SU-DHL-6 (cell line): ENCODE data around the gene EML3.

Experiments
- H2AFZ ChIP-seq: fragments of 200-600 bp; sonication (generic); 2 replicates; pipeline ENCODE4 v1.6.1; 2014; ENCODE audit warnings: low read depth, mild to moderate bottlenecking, moderate library complexity, mixed read lengths, antibody characterized with exemption, low read length; ENCODE audit not compliant: severe bottlenecking
- H3F3A ChIP-seq: fragments of 200-600 bp; shearing (Covaris generic); 2 replicates; pipeline ENCODE4 v1.6.0; 2016; ENCODE audit warnings: antibody characterized with exemption, mild to moderate bottlenecking; ENCODE audit not compliant: insufficient read depth
- H3K27ac ChIP-seq: fragments of 200-600 bp; sonication (generic); 2 replicates; pipeline ENCODE4 v1.5.1; 2016; ENCODE audit warnings: low read depth, mild to moderate bottlenecking, low read length, moderate library complexity, mixed read lengths
- H3K27me3 ChIP-seq: fragments of 200-600 bp; sonication (generic), shearing (Covaris generic); 2 replicates; pipeline ENCODE4 v1.6.0; 2014; ENCODE audit warnings: mild to moderate bottlenecking, low read length
- H3K36me3 ChIP-seq: fragments of 200-600 bp; sonication (generic); 2 replicates; pipeline ENCODE4 v1.6.1; 2014; ENCODE audit warnings: mild to moderate bottlenecking, low read length, mixed read lengths
- H3K4me2 ChIP-seq: fragments of 300-600, 200-600 bp; shearing (Covaris generic), sonication (generic); 2 replicates; pipeline ENCODE4 v1.6.0; 2014; ENCODE audit warnings: low read length, low read depth, mild to moderate bottlenecking; ENCODE audit not compliant: poor library complexity, severe bottlenecking
- H3K4me3 ChIP-seq: fragments of 200-600 bp; sonication (generic); 2 replicates; pipeline ENCODE4 v1.5.1; 2014; ENCODE audit warnings: antibody characterized with exemption, low read length, mild to moderate bottlenecking, mixed read lengths; ENCODE audit not compliant: insufficient read depth, poor library complexity, severe bottlenecking
- H3K79me2 ChIP-seq: fragments of 200-600 bp; sonication (generic); 2 replicates; pipeline ENCODE4 v1.6.1; 2014; ENCODE audit warnings: mild to moderate bottlenecking, low read length, moderate library complexity; ENCODE audit not compliant: insufficient read depth
- H3K9ac ChIP-seq: fragments of 200-600 bp; sonication (generic); 2 replicates; pipeline ENCODE4 v1.7.0; 2014; ENCODE audit warnings: mild to moderate bottlenecking, low read length
- H3K9me2 ChIP-seq: fragments of 200-600 bp; sonication (generic); replicated peaks from 2 replicates; pipeline ENCODE4 v1.6.1; 2014; ENCODE audit warnings: low read length; ENCODE audit not compliant: insufficient read depth
- H3K9me3 ChIP-seq: fragments of 200-600 bp; sonication (generic); 2 replicates; pipeline ENCODE4 v1.6.1; 2014; ENCODE audit warnings: low read length, mixed read lengths; ENCODE audit not compliant: insufficient read depth
- H4K20me1 ChIP-seq: fragments of 200-600 bp; sonication (generic); 2 replicates; pipeline ENCODE4 v1.6.1; 2014; ENCODE audit warnings: low read depth, mild to moderate bottlenecking, antibody characterized with exemption, low read length, moderate library complexity, mixed read lengths
- EZH2phosphoT487 ChIP-seq: fragments of 200-600 bp; sonication (generic), shearing (Covaris generic); conservative IDR thresholded peaks from 2 replicates; pipeline ENCODE4 v1.6.1; 2018; ENCODE audit warnings: mild to moderate bottlenecking, antibody characterized with exemption, low read length, moderate library complexity, mixed read lengths
- TF ChIP-seq, protein P1 (sequence below): fragments of 200-600 bp; sonication (generic); IDR thresholded peaks from one replicate; pipeline ENCODE4 v1.5.1; 2017; ENCODE audit warnings: antibody characterized with exemption, mild to moderate bottlenecking, low read length, moderate library complexity; ENCODE audit not compliant: insufficient read depth, poor library complexity, severe bottlenecking

Gene EML3

DNA sequence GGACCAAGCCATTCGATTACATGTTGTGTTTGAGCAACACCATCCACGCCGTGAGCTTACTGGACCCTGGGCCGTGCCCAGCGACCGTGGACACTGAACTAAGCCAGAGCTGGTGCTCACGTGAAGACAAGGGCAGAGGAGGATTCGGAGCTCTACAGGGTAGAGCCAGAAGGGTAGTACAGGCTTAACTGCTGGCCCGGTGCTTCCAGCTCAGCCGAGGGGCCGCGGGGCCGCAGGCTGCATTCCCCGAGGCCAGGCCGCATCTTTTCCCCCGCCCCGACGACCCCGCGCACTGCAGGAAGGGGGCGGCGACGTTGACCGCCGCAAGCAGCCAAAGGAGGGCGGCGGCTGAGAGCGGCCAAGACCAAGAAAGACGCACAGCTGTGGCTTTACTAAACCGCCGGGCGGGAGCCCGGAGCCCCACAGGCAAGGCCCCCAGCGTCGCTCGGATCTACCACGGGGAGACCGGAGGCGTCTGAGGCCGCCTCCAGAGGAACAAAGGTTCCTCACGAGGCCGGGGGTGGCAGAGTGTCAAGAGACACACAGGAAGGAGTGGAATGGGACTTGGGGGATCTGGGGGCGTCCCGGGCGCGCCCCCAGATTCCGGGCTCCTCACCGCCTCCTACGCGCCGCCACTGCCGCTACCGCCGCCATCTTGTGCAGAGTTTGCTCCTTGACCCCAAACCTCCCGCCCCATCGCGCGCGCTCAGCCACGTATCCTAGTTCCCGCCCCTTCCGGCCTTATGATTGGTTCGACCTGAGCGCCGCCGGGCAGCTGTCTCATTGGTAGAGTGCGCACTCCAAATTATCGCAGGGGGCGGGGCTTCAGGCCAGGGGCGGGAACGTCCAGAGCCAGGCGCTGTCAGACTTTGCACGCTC, 33.6 kb upstream of the EML3 start, which contains the start of gene GANAB:
TSS of gene GANAB (minus strand) at position 668 of the 879 bp plus-strand sequence. CDS start at position 654, 14 bp downstream.
- Histone ChIP-seq H3K27ac (peak within 1 kb of the TSS; percentile 79), H3K4me3 (peak within 1 kb of the TSS; percentile 89), H2AFZ (no peak within 1 kb of the TSS), H3K27me3 (no peaks in the 10 kb centered on the region), H3K9me2 (no peaks in the 10 kb centered on the region), H3K36me3 (no peaks in the 10 kb centered on the region), H3K4me2 (peak within 1 kb of the TSS; percentile 86), H3K9me3 (no peaks in the 10 kb centered on the region), H3K79me2 (peaks cover 49% of the 10 kb centered on the region), H3F3A (peaks cover 4% of the 10 kb centered on the region), H3K9ac (peak within 1 kb of the TSS; percentile 98), H4K20me1 (no peaks in the 10 kb centered on the region)
- TF ChIP-seq EZH2phosphoT487 = no peak
- TF ChIP-seq, protein P1, sequence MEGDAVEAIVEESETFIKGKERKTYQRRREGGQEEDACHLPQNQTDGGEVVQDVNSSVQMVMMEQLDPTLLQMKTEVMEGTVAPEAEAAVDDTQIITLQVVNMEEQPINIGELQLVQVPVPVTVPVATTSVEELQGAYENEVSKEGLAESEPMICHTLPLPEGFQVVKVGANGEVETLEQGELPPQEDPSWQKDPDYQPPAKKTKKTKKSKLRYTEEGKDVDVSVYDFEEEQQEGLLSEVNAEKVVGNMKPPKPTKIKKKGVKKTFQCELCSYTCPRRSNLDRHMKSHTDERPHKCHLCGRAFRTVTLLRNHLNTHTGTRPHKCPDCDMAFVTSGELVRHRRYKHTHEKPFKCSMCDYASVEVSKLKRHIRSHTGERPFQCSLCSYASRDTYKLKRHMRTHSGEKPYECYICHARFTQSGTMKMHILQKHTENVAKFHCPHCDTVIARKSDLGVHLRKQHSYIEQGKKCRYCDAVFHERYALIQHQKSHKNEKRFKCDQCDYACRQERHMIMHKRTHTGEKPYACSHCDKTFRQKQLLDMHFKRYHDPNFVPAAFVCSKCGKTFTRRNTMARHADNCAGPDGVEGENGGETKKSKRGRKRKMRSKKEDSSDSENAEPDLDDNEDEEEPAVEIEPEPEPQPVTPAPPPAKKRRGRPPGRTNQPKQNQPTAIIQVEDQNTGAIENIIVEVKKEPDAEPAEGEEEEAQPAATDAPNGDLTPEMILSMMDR = no peak

DNA sequence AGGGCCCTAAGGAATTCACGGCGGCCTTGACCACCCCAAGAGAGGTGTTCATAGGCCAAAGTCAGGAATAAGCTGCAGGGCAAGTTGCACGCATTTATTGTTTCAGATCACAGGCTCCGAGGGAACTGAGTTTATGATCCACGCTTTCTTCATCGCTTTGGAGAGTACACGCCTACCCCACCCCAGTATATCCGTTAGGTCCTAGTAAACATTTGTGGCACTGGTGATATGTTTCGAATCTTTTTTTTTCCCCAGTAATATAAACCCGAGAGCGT, 33.0 kb upstream of the EML3 start:
- TF ChIP-seq, protein P1 = no peak
- no peak for TF ChIP-seq EZH2phosphoT487
- Histone ChIP-seq H3K4me3 (peak overlapping the region; percentile 89), H3K79me2 (peaks cover 51% of the 10 kb centered on the region), H3F3A (peaks cover 4% of the 10 kb centered on the region), H3K27me3 (no peaks in the 10 kb centered on the region), H3K9me3 (no peaks in the 10 kb centered on the region), H2AFZ (no peak overlapping the region), H3K27ac (peak overlapping the region; percentile 79), H3K36me3 (no peaks in the 10 kb centered on the region), H4K20me1 (no peaks in the 10 kb centered on the region), H3K9ac (peak overlapping the region; percentile 98), H3K9me2 (no peaks in the 10 kb centered on the region), H3K4me2 (peak overlapping the region; percentile 86)

DNA sequence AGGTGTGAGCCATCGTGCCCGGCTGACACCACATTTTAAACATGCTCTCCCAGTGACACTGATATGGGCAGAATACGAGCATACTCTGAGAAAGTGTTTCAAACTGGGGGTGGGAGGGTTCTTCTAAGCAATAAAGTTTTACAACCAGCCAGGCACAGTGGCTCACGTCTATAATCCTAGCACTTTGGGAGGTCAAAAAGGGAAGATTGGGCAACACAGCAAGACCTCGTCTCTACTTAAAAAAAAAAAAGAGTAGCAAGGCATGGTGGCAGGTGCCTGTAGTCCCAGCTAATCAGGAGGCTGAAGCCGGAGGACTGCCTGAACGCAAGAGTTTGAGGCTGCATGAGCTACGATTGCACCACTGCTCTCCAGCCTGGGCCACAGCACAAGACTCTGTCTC, 31.6 kb upstream of the EML3 start:
- Histone ChIP-seq H3K9me3 (no peaks in the 10 kb centered on the region), H4K20me1 (no peaks in the 10 kb centered on the region), H3F3A (peaks cover 4% of the 10 kb centered on the region), H2AFZ (no peak overlapping the region), H3K27me3 (no peaks in the 10 kb centered on the region), H3K27ac (no peak overlapping the region), H3K9me2 (no peaks in the 10 kb centered on the region), H3K4me3 (no peak overlapping the region), H3K4me2 (no peak overlapping the region), H3K9ac (no peak overlapping the region), H3K79me2 (peaks cover 57% of the 10 kb centered on the region), H3K36me3 (no peaks in the 10 kb centered on the region)
- TF ChIP-seq, protein P1 = no peak
- no peak for TF ChIP-seq EZH2phosphoT487
